Endothelial cell (in vitro differentiated cells): ENCODE results near the gene GLS. TPM values are rescaled to one million over a fixed set of nuclear protein-coding genes. Genes with fewer than 3 reads are reported as not detected.

Source experiments
- DNase-seq: peaks from one replicate; pipeline ENCODE4 v3.0.0; 2021; ENCODE audit warnings: low spot score
- H3K27ac Mint-ChIP-seq: one replicate; pipeline ENCODE4 v1.8.0; 2021; ENCODE audit warnings: mixed read lengths, inconsistent platforms; ENCODE audit not compliant: unreplicated experiment
- H3K27me3 Mint-ChIP-seq: one replicate; pipeline ENCODE4 v1.8.0; 2021; ENCODE audit warnings: mild to moderate bottlenecking, moderate library complexity, mixed read lengths, inconsistent platforms; ENCODE audit not compliant: unreplicated experiment
- H3K36me3 Mint-ChIP-seq: one replicate; pipeline ENCODE4 v1.8.0; 2021; ENCODE audit warnings: mild to moderate bottlenecking, low read depth, mixed read lengths, inconsistent platforms; ENCODE audit not compliant: unreplicated experiment
- H3K4me1 Mint-ChIP-seq: one replicate; pipeline ENCODE4 v1.8.0; 2021; ENCODE audit warnings: mild to moderate bottlenecking, mixed read lengths, inconsistent platforms; ENCODE audit not compliant: unreplicated experiment
- H3K4me3 Mint-ChIP-seq: one replicate; pipeline ENCODE4 v1.8.0; 2021; ENCODE audit warnings: mild to moderate bottlenecking, mixed read lengths, inconsistent platforms; ENCODE audit not compliant: unreplicated experiment
- H3K9me3 Mint-ChIP-seq: one replicate; pipeline ENCODE4 v1.8.0; 2021; ENCODE audit warnings: mixed read lengths, inconsistent platforms; ENCODE audit not compliant: unreplicated experiment
- total RNA-seq: library from RNA; stranded (reverse); fragmentation: NEBNext Ultra II Directional; extraction: Animal tissue kit (Norgen Biotek cat#: 25700); gene quantifications from one replicate; pipeline ENCODE4 v1.2.1, GENCODE V29; 2021; ENCODE audit not compliant: unreplicated experiment
- TF ChIP-seq, protein P1 (sequence below): fragments of 200-600 bp; sonication (generic); IDR thresholded peaks from one replicate; pipeline ENCODE4 v1.5.0; 2021; ENCODE audit warnings: antibody characterized with exemption; ENCODE audit not compliant: unreplicated experiment

GLS gene
- total RNA-seq, 1 donor from 2014 or later, result 130 TPM

DNA sequence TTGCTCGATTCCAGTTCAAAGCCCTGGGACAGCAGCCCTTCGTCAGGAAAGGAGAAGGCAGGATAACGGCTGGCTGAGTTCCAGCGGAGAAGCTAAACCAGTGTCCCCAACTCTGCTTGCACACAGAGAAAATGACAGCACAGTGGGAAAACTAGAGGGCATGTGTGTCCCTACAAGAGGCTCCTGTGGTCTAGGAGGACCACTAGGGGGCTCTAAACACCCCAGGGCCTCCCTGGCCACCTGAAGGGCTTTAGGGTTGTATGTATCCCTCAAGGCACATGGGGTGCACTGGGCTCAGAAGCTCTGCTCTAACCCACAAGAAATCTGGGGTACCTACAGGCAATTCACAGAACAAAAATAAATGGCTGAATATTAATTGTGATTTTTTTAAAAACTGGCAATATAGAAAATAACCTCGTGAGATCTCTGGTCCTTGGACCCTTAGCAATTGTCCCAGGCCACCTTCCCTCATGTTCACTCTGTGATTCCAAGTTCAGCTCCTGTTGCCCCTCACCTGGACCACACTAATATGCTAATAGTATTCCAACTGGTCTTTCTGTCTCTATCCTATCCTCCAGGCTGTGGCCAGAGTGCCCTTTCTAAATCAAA lies 115.8 kb downstream of the GLS start:
- DNase-seq, result peak; percentile 49
- no peaks in the 10 kb centered on the region for H3K27me3 Mint-ChIP-seq
- peaks cover 43% of the 10 kb centered on the region for H3K36me3 Mint-ChIP-seq
- TF ChIP-seq, protein P1, sequence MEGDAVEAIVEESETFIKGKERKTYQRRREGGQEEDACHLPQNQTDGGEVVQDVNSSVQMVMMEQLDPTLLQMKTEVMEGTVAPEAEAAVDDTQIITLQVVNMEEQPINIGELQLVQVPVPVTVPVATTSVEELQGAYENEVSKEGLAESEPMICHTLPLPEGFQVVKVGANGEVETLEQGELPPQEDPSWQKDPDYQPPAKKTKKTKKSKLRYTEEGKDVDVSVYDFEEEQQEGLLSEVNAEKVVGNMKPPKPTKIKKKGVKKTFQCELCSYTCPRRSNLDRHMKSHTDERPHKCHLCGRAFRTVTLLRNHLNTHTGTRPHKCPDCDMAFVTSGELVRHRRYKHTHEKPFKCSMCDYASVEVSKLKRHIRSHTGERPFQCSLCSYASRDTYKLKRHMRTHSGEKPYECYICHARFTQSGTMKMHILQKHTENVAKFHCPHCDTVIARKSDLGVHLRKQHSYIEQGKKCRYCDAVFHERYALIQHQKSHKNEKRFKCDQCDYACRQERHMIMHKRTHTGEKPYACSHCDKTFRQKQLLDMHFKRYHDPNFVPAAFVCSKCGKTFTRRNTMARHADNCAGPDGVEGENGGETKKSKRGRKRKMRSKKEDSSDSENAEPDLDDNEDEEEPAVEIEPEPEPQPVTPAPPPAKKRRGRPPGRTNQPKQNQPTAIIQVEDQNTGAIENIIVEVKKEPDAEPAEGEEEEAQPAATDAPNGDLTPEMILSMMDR, result peak; percentile 25
- no peaks in the 10 kb centered on the region for H3K9me3 Mint-ChIP-seq
- H3K4me3 Mint-ChIP-seq, result peak overlapping the region; percentile 8
- H3K4me1 Mint-ChIP-seq, result no peaks in the 10 kb centered on the region
- no peak overlapping the region for H3K27ac Mint-ChIP-seq

DNA sequence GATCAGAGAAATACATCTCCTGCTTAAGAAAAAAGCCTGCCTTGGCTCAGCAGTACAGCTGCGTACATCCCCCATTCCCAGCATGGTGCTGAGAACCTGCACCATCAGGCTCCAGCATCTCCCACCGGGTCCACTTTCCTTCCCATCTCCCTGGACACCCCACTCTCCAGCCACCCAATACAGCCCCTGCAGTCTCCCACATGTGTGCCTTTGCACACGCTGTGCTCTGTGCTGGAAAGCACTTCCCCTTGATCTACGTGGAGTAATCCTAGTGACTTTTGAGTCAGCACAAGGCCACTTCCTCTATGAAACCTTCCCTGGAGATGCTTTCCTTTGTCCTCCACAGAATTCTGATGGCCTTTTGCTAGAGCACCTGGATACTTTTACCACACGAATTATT lies 116.3 kb downstream of the GLS start:
- TF ChIP-seq, protein P1, result no peak
- peaks cover 43% of the 10 kb centered on the region for H3K36me3 Mint-ChIP-seq
- DNase-seq, result no peak
- H3K9me3 Mint-ChIP-seq, result no peaks in the 10 kb centered on the region
- no peak overlapping the region for H3K27ac Mint-ChIP-seq
- peak overlapping the region; percentile 8 for H3K4me3 Mint-ChIP-seq
- no peaks in the 10 kb centered on the region for H3K27me3 Mint-ChIP-seq
- no peaks in the 10 kb centered on the region for H3K4me1 Mint-ChIP-seq

DNA sequence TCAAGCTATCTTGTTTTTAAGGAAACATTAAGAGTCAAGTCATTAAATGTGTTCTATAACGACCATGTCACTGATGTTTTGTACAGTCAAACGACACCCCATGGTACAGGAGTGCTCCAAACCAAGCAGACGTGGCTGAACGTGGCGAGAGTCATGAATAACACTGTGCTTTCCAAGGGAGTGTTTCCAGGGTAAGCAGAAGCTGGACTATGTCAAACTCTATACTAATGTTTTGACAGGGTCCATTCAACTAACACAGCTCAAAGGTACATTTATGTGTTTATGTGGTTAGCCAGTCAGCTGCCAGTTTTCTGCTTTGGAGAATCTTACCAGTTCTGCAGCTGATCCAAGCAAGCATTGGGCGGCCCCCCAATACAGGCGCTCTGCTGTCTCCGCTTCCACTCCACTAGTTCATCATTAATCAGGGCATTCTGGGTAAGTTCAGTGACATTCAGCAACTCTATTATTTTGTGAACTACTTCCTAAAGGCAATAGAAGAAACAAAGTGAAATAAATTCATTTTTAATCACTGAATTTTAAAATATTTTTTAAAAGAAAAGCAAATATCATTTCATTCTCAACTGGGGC lies 117.0 kb downstream of the GLS start:
- Mint-ChIP-seq H3K36me3 (peaks cover 43% of the 10 kb centered on the region), H3K4me3 (no peak overlapping the region), H3K9me3 (no peaks in the 10 kb centered on the region), H3K27ac (no peak overlapping the region), H3K4me1 (no peaks in the 10 kb centered on the region), H3K27me3 (no peaks in the 10 kb centered on the region)
- TF ChIP-seq, protein P1, result no peak
- no peak for DNase-seq

GRCh38 chr2:190999058-190999457 lies 118.4 kb downstream of the GLS start:
- Mint-ChIP-seq H3K27me3 (peaks cover 1% of the 10 kb centered on the region), H3K27ac (no peak overlapping the region), H3K9me3 (no peaks in the 10 kb centered on the region), H3K4me1 (no peaks in the 10 kb centered on the region), H3K36me3 (peaks cover 44% of the 10 kb centered on the region), H3K4me3 (no peak overlapping the region)
- TF ChIP-seq, protein P1, result no peak
- DNase-seq, result no peak

GRCh38 chr2:190999949-191000665 lies 119.5 kb downstream of the GLS start:
- H3K4me3 Mint-ChIP-seq, result no peak overlapping the region
- no peak for DNase-seq
- no peak overlapping the region for H3K27ac Mint-ChIP-seq
- peaks cover 1% of the 10 kb centered on the region for H3K27me3 Mint-ChIP-seq
- peaks cover 47% of the 10 kb centered on the region for H3K36me3 Mint-ChIP-seq
- no peaks in the 10 kb centered on the region for H3K9me3 Mint-ChIP-seq
- TF ChIP-seq, protein P1, result no peak
- no peaks in the 10 kb centered on the region for H3K4me1 Mint-ChIP-seq
